ENCODE data around the gene NOS1. TPM values are rescaled to one million over a fixed set of nuclear protein-coding genes. Genes with fewer than 3 reads are reported as not detected.

Gene NOS1
- total and polyA plus RNA-seq, 2 of the 8 experiments (the other 6 are each of a cell fraction or from before 2014, with no cell fraction given) = 1.5 to 2.0 TPM

DNA sequence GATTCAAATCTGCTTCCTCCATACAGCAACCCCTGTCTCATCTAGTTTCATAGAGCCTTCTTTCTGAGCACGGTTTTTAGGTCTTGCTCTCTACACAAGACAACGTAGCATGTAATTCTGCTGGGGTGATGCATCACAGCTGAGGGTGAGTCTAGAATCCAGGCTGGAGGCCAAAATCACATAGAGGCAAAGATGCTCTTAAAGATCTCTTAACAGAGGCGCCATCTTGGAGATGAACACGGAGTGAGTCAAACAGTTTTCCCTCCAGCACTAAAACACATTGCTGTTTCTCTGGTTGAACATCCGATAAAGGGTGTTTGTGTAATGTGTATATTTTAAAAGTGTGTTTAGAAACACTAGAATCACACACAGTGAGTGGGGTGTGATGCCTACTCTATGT lies 78.9 kb downstream of the NOS1 start (continued):
- no peak for TF ChIP-seq BRCA1 (IDR thresholded peaks at IDR 0.05; ENCODE audit: low read depth, low read length)
- TF ChIP-seq SIN3A (conservative IDR thresholded peaks at IDR 0.05 in 1 of 2, IDR thresholded peaks at IDR 0.05 in 1 of 2; ENCODE audit: low read depth in 1 of 2, low read length in 2 of 2) = no peak
- TF ChIP-seq CBX5 (IDR thresholded peaks at IDR 0.05; ENCODE audit: low read depth, low read length) = no peak
- TF ChIP-seq PHF8 (conservative IDR thresholded peaks at IDR 0.05; ENCODE audit: low read depth, low read length) = no peak
- no peak for TF ChIP-seq CHD2 (IDR thresholded peaks at IDR 0.05; ENCODE audit: low read length)

All from H1 (cell line).